ENCODE measurements around the gene DNAJC15. TPM values are rescaled to one million over a fixed set of nuclear protein-coding genes. Genes with fewer than 3 reads are reported as not detected.
"Not testable (repeated sequence)": the region's sequence is repeated elsewhere in the genome, so short reads cannot be mapped to it uniquely, and the experiment has no call there.

The DNAJC15 gene
- total RNA-seq, 1 donor from 2014 or later = 35.6 TPM

GRCh38 chr13:43072394-43072793 lies 49.0 kb downstream of the DNAJC15 start:
- DNase-seq (ENCODE audit: missing footprints) (peak; percentile 76), ATAC-seq (peak; percentile 44)
- intact Hi-C loops (cut with DNase I) = no loop called here

- intact Hi-C loops (cut with DNase I) = no loop called here
- ATAC-seq (no peak), DNase-seq (ENCODE audit: missing footprints) (no peak)
Observed at GRCh38 chr13:43074824-43075510, 51.6 kb downstream of the DNAJC15 start.

- DNase-seq (ENCODE audit: missing footprints); ATAC-seq; intact Hi-C loops (cut with DNase I): not testable (repeated sequence)
Observed at GRCh38 chr13:43075511-43075902, 52.1 kb downstream of the DNAJC15 start.

GRCh38 chr13:43077046-43077445 lies 53.7 kb downstream of the DNAJC15 start:
- DNase-seq (ENCODE audit: missing footprints) (no peak), ATAC-seq (peak; percentile 16)
- intact Hi-C loops (cut with DNase I) = no loop called here

GRCh38 chr13:43077461-43077860 lies 54.1 kb downstream of the DNAJC15 start:
- ATAC-seq (peak; percentile 57), DNase-seq (ENCODE audit: missing footprints) (no peak)
- intact Hi-C loops (cut with DNase I) = no loop called here

- intact Hi-C loops (cut with DNase I) = no loop called here
- ATAC-seq (no peak), DNase-seq (ENCODE audit: missing footprints) (no peak)
Observed at GRCh38 chr13:43077906-43078305, 54.5 kb downstream of the DNAJC15 start.

GRCh38 chr13:43078399-43078798 lies 55.0 kb downstream of the DNAJC15 start:
- ATAC-seq = no peak
- intact Hi-C loops (cut with DNase I) = no loop called here
- no peak for DNase-seq (ENCODE audit: missing footprints)

GRCh38 chr13:43079392-43079931 lies 56.1 kb downstream of the DNAJC15 start:
- ATAC-seq (no peak), DNase-seq (ENCODE audit: missing footprints) (no peak)
- intact Hi-C loops (cut with DNase I) = no loop called here

GRCh38 chr13:43080199-43080598 lies 56.8 kb downstream of the DNAJC15 start:
- DNase-seq (ENCODE audit: missing footprints) = no peak
- no peak for ATAC-seq
- intact Hi-C loops (cut with DNase I) = loop anchor here (10.0 kb wide), 1 partner anchor 795 kb away; the partner anchor contains the start of genes CCDC122 and LACC1

- intact Hi-C loops (cut with DNase I) = loop anchor here (10.0 kb wide), 1 partner anchor 793 kb away; the partner anchor contains the start of genes CCDC122 and LACC1
- ATAC-seq = no peak
- no peak for DNase-seq (ENCODE audit: missing footprints)
Observed at GRCh38 chr13:43081866-43082265, 58.5 kb downstream of the DNAJC15 start.

- intact Hi-C loops (cut with DNase I) = loop anchor here (10.0 kb wide), 1 partner anchor 791 kb away; the partner anchor contains the start of genes CCDC122 and LACC1
- DNase-seq (ENCODE audit: missing footprints) (no peak), ATAC-seq (no peak)
Observed at GRCh38 chr13:43083750-43084149, 60.4 kb downstream of the DNAJC15 start.

- DNase-seq (ENCODE audit: missing footprints) (no peak), ATAC-seq (no peak)
- intact Hi-C loops (cut with DNase I) = loop anchor here (5.0 to 10.0 kb wide), 2 partner anchors 717 to 789 kb away; partner anchors contain the start of genes CCDC122 and LACC1
Observed at GRCh38 chr13:43085545-43085944, 62.2 kb downstream of the DNAJC15 start.

GRCh38 chr13:43086181-43086580 lies 62.8 kb downstream of the DNAJC15 start:
- intact Hi-C loops (cut with DNase I) = loop anchor here (5.0 to 10.0 kb wide), 2 partner anchors 716 to 789 kb away; partner anchors contain the start of genes CCDC122 and LACC1
- ATAC-seq = no peak
- no peak for DNase-seq (ENCODE audit: missing footprints)

GRCh38 chr13:43088093-43088511 lies 64.7 kb downstream of the DNAJC15 start:
- ATAC-seq = no peak
- intact Hi-C loops (cut with DNase I) = loop anchor here (5.0 to 10.0 kb wide), 2 partner anchors 714 to 787 kb away; partner anchors contain the start of genes CCDC122 and LACC1
- no peak for DNase-seq (ENCODE audit: missing footprints)

GRCh38 chr13:43089912-43090498 lies 66.6 kb downstream of the DNAJC15 start:
- ATAC-seq = no peak
- intact Hi-C loops (cut with DNase I) = loop anchor here (5.0 to 10.0 kb wide), 2 partner anchors 712 to 785 kb away; partner anchors contain the start of genes CCDC122 and LACC1
- DNase-seq (ENCODE audit: missing footprints) = no peak

GRCh38 chr13:43094901-43095300 lies 71.5 kb downstream of the DNAJC15 start:
- ATAC-seq (no peak), DNase-seq (ENCODE audit: missing footprints) (no peak)
- intact Hi-C loops (cut with DNase I) = no loop called here

GRCh38 chr13:43095771-43096719 lies 72.7 kb downstream of the DNAJC15 start:
- intact Hi-C loops (cut with DNase I) = no loop called here
- DNase-seq (ENCODE audit: missing footprints) (no peak), ATAC-seq (no peak)

GRCh38 chr13:43100667-43101066 lies 77.3 kb downstream of the DNAJC15 start:
- intact Hi-C loops (cut with DNase I) = no loop called here
- ATAC-seq = no peak
- no peak for DNase-seq (ENCODE audit: missing footprints)

GRCh38 chr13:43102304-43102703 lies 78.9 kb downstream of the DNAJC15 start:
- intact Hi-C loops (cut with DNase I) = no loop called here
- ATAC-seq (no peak), DNase-seq (ENCODE audit: missing footprints) (no peak)

Measured in Right ventricle myocardium inferior (tissue), 1 donor.